RWPE1 (cell line): Measurements from ENCODE around the gene AHCTF1.

ENCODE experiments used
- CTCF ChIA-PET: fragments of 350-600 bp; sonication (Branson Sonifier 250); formaldehyde crosslinking; extraction: SDS; loops from one replicate; lab custom pipeline; 2021; lab: Yijun Ruan, JAX
- POLR2A ChIA-PET: fragments of 400-600 bp; formaldehyde crosslinking; extraction: SDS; loops from one replicate; lab custom pipeline; 2020; ENCODE audit warnings: antibody characterized with exemption; ENCODE audit not compliant: low non-redundant PET; lab: Yijun Ruan, JAX
- DNase-seq: peaks from one replicate; pipeline ENCODE4 v3.0.0; 2012; ENCODE audit warnings: low spot score
- H3K27ac ChIP-seq: fragments of 450-650 bp; 2 replicates; pipeline ENCODE4 v1.5.1; 2017
- TF ChIP-seq, protein P1 (sequence below): fragments of 450-650 bp; conservative IDR thresholded peaks from 2 replicates; pipeline ENCODE4 v1.5.1; 2017; ENCODE audit warnings: low read depth, mild to moderate bottlenecking

AHCTF1 gene

DNA sequence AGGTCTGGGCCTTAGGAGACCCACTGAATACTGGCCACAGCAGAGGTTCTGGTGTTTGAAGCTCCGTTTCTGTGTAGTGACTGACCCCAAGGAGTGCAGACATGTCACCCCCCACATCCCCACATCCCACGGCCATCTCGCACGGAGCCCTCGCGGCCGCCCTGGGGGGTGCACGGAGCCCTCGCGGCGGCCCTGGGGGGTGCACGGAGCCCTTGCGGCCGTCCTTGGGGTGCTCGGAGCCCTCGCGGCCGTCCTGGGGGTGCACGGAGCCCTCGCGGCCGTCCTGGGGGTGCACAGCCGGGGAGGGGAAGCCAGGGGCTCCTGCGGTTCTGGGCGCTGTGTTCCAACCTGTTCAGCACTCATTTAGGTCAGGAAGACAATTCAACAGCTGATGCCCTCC is 139.1 kb downstream of the AHCTF1 start:
- H3K27ac ChIP-seq: no peak overlapping the region
- DNase-seq: no peak
- TF ChIP-seq, protein P1, sequence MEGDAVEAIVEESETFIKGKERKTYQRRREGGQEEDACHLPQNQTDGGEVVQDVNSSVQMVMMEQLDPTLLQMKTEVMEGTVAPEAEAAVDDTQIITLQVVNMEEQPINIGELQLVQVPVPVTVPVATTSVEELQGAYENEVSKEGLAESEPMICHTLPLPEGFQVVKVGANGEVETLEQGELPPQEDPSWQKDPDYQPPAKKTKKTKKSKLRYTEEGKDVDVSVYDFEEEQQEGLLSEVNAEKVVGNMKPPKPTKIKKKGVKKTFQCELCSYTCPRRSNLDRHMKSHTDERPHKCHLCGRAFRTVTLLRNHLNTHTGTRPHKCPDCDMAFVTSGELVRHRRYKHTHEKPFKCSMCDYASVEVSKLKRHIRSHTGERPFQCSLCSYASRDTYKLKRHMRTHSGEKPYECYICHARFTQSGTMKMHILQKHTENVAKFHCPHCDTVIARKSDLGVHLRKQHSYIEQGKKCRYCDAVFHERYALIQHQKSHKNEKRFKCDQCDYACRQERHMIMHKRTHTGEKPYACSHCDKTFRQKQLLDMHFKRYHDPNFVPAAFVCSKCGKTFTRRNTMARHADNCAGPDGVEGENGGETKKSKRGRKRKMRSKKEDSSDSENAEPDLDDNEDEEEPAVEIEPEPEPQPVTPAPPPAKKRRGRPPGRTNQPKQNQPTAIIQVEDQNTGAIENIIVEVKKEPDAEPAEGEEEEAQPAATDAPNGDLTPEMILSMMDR: no peak
- POLR2A ChIA-PET: no interaction called here
- CTCF ChIA-PET: no interaction called here

DNA sequence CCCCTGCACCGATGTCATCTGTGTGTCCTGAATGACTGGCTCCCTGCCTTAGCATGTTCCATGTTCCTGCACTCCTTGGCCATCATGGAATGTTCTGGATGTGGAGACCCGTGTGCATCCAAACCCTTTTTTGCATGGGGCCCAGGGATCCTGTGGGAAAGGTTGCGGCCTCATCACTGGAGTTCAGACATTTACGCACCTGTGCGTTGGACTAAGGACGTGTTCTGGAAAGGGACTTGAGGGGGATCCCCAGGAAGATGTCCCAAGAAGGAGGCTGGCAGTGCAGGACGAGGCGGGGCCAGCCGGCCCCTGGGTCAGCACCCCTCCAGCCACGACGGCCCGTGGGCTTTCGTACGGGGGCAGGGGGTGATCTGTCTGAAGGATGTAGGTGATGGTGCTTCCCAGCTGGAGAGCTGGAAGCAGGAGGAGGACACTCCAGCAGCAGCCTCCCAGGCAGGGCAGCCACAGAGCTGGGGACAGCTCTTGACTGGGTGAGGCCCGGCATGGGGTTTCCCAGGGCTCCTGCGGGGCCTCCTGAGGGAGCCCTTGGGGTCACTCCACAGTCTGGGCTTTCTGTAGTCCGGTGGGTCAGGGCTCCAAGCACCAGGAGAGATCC is 140.3 kb downstream of the AHCTF1 start:
- TF ChIP-seq, protein P1: no peak

DNA sequence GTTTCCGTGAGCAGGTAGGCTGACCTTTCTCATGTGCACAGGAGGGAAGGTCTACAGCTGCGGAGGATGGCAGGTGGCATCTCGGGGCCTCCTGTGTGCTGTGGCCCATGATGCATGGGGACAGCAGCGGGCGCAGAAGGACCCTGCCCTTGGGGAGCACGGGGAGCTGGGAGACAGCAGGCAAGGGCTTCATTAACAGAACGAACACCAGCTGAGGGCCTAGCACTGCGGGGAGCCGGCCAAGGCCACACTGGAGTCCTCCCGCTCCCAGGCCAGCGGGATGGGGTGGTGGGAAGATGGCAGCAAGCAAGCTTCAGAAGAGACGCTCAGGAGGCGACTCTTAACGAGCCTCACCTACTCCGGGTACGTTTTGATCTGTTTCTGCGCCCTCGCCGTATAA is 140.9 kb downstream of the AHCTF1 start:
- H3K27ac ChIP-seq: no peak overlapping the region
- CTCF ChIA-PET: no interaction called here

More for the DNA sequence above, 140.3 kb downstream of the AHCTF1 start:
- ChIA-PET POLR2A (no interaction called here), CTCF (interaction anchor here (0.8 kb wide), 1 partner anchor 9 kb away, joined by 5 read pairs; no protein-coding TSS in a partner anchor)
- H3K27ac ChIP-seq: no peak overlapping the region
- DNase-seq: no peak

DNA sequence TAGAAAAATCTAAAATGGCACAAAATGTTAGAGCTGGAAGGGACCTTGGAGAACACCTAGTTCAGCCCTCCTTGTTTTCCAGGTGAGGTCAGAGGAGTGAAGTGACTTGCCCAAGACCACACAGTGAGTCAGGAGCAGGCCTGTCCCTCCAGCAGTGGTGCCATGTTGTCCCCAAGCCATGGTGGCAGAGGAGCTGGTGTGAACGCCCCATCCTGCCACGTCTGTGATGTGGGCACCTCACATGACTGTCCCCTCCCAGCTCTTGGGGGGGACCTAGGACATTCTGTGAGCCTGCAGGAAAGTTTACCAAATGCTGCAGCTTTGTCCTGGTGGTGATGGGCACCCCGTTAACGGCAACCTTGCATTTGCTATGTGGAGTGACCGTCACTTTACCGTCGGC is 141.4 kb downstream of the AHCTF1 start:
- ChIA-PET POLR2A (no interaction called here), CTCF (interaction anchor here (0.6 kb wide), 1 partner anchor 12 kb away, joined by 4 read pairs; no protein-coding TSS in a partner anchor)
- no peak overlapping the region for H3K27ac ChIP-seq

More for the DNA sequence above, 140.9 kb downstream of the AHCTF1 start:
- POLR2A ChIA-PET: no interaction called here
- TF ChIP-seq, protein P1: no peak
- no peak for DNase-seq

DNA sequence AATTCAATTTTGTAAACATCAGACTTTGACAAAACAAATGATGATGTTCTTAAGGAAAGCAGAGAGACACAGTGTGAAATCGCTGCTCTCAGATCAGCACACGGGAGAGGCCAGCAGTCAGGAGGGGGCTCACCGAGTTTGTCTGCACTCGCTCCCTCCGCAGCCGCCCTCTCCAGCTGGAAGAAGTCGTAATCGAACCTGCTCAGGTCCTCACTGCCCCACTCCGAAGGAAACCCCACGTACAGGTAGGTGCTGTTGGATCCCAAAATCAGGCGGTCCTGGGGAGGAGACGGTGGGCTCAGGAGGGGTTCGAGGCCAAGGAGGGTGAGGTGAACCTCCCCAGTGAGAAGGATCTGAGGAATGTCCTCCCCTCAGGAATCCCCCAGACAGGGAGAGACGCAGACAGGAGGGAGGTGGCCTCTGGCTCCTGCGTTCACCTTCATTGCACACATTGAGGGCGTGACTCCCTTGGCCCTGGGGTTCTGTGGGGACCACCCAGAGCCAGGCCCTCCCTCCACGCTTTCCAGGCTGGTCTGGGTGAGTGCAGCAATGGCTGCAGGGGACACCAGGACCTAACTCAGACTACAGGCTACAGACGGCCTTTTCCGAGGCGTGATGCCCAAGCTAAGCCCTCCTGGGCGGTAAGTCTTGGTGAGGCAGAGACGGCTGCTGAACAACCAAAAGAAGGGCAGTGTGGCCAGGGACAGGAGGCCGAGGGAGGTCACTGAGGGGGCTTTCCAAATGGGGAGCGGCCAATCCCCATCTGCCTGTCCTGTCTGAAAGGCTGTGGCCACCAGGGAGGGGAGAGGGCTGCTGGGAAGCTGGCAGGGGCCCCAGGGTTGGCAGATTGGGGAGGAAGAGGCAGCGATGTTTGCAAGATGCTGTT is 142.1 kb downstream of the AHCTF1 start:
- POLR2A ChIA-PET: no interaction called here
- CTCF ChIA-PET: interaction anchor here (0.6 kb wide), 1 partner anchor 12 kb away, joined by 4 read pairs; no protein-coding TSS in a partner anchor
- H3K27ac ChIP-seq: no peak overlapping the region

More for the DNA sequence above, 141.4 kb downstream of the AHCTF1 start:
- TF ChIP-seq, protein P1: no peak
- DNase-seq: no peak

More for the DNA sequence above, 142.1 kb downstream of the AHCTF1 start:
- TF ChIP-seq, protein P1: no peak
- no peak for DNase-seq
